HG03045 (cell line): ENCODE data around the gene HLA-DQA2.
"Not testable (repeated sequence)": the region's sequence is repeated elsewhere in the genome, so short reads cannot be mapped to it uniquely, and the experiment has no call there.

Source experiments
- ATAC-seq: cut with Tn5 transposase; IDR thresholded peaks from one replicate; pipeline ENCODE4 v1.9.1; 2021; ENCODE audit warnings: mild to moderate bottlenecking, moderate library complexity; ENCODE audit not compliant: unreplicated experiment

Gene HLA-DQA2

DNA sequence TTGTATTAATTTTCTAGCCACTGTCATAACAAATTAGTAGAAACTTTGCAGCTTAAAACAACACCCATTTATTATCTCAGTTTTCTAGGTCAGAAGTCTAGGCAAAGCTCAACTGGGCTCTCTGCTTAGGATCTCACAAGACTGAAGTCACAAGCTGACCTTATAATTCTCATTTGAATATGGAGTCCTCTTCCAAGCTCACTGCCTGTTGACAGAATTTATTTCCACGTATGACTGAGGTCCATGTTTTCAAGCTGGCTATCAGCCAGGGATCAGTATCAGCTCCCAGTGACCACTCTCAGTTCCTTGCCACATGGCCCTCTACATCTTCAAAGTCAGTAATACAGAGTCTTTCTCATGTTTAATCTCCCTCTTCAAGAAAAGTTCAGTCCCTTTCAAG lies 33.9 kb downstream of the HLA-DQA2 start:
- ATAC-seq, result no peak

- ATAC-seq, result no peak
These were observed 37.8 kb downstream of the HLA-DQA2 start for GRCh38 chr6:32779036-32779435.

DNA sequence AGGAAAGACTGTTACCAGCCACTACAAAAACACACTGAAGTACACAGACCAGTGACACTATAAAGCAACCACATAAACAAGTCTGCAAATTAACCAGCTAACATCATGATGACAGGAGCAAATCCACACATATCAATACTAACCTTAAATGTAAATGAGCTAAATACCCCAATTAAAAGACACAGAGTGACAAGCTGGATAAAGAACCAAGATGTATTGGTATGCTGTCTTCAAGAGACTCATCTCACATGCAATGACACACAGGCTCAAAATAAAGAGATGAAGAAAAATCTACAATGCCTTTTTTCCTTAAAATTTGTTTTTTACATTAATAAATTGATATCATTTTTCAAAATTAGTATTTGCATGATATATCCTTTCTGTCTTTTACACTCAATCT lies 41.7 kb downstream of the HLA-DQA2 start:
- not testable (repeated sequence) for ATAC-seq

GRCh38 chr6:32785781-32786533 lies 44.8 kb downstream of the HLA-DQA2 start:
- no peak for ATAC-seq

DNA sequence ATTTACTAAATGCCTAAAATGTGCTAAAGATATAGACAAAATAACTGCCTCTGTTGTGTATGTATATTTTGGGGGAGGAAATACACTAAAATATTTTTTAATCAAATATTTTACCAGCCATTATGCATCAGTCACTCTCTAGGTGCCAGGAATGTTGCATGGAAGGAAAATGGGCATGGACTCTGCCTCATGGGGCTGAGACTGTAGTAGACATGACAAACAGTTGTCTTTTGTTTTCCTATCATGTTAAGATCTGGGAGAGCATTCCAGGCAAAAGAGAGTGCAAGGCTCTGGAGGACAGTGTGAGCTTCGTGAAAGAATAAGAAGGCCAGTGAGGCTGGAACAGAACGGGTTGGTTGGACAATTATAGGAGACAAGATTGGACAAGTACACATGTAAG lies 49.1 kb downstream of the HLA-DQA2 start:
- ATAC-seq, result no peak

DNA sequence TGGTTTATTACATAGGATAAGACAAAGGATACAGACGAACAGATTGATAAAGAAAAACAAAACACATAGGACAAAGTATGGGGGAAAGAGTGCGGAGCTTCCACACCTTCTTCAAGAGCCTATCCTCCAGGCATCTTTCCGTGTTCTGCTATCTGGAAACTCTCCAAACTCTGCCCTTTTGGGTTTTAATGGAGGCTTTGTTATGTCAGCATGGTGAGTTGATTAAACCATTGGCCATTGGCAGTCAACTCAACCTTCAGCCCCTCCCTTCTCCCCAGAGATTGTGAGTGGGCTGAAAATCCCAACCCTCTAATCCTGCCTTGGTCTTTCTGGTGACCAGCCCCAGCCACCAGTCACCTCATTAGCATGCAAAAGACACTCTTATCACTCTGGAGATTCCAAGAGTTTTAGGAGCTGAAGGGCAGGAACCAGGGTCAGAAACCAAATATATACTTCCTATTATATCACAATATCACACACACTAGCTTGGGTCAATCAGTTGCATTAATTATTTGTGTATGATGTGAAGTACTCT lies 51.8 kb downstream of the HLA-DQA2 start:
- no peak for ATAC-seq

GRCh38 chr6:32794510-32794909 lies 53.3 kb downstream of the HLA-DQA2 start:
- ATAC-seq, result no peak
